GM06990 (cell line): ENCODE results near the gene ST8SIA4.

ENCODE experiments used
- DNase-seq: peaks from one replicate; pipeline ENCODE4 v3.0.0-alpha.2; 2011; ENCODE audit not compliant: insufficient read length; ENCODE audit errors: extremely low read depth
- H3K27me3 ChIP-seq: replicated peaks from 2 replicates; pipeline ENCODE4 v1.6.0; 2011; ENCODE audit warnings: low read length; ENCODE audit not compliant: control insufficient read depth, insufficient read depth
- H3K36me3 ChIP-seq: 2 replicates; pipeline ENCODE4 v1.5.1; 2011; ENCODE audit warnings: low read length; ENCODE audit not compliant: control insufficient read depth, insufficient read depth
- H3K4me3 ChIP-seq: replicated peaks from 2 replicates; pipeline ENCODE4 v1.5.1; 2011; ENCODE audit warnings: low read depth, mild to moderate bottlenecking, control low read depth, low read length
- CTCF ChIP-seq: IDR thresholded peaks from 2 replicates; pipeline ENCODE4 v1.5.1; 2011; ENCODE audit warnings: low read length, control low read depth, mild to moderate bottlenecking, inconsistent platforms; ENCODE audit not compliant: insufficient read depth, poor library complexity, severe bottlenecking

Gene ST8SIA4

GRCh38 chr5:100802208-100802607 lies 100.9 kb downstream of the ST8SIA4 start:
- Histone ChIP-seq H3K4me3 (no peak overlapping the region), H3K27me3 (no peaks in the 10 kb centered on the region), H3K36me3 (no peaks in the 10 kb centered on the region)
- TF ChIP-seq CTCF: no peak
- no peak for DNase-seq

GRCh38 chr5:100800562-100800961 lies 102.5 kb downstream of the ST8SIA4 start:
- no peaks in the 10 kb centered on the region for H3K27me3 ChIP-seq
- H3K4me3 ChIP-seq: no peak overlapping the region
- TF ChIP-seq CTCF: no peak
- DNase-seq: no peak
- no peaks in the 10 kb centered on the region for H3K36me3 ChIP-seq

- DNase-seq: no peak
- no peaks in the 10 kb centered on the region; the same call in 1 of the 2 replicates for H3K36me3 ChIP-seq
- H3K4me3 ChIP-seq: no peak overlapping the region
- H3K27me3 ChIP-seq: no peaks in the 10 kb centered on the region
- no peak for TF ChIP-seq CTCF
These were observed 103.9 kb downstream of the ST8SIA4 start for GRCh38 chr5:100799166-100799565.

GRCh38 chr5:100797861-100798260 lies 105.2 kb downstream of the ST8SIA4 start:
- DNase-seq: no peak
- TF ChIP-seq CTCF: no peak
- Histone ChIP-seq H3K36me3 (no peaks in the 10 kb centered on the region; the same call in none of the 2 replicates), H3K27me3 (no peaks in the 10 kb centered on the region), H3K4me3 (no peak overlapping the region)

GRCh38 chr5:100796851-100797250 lies 106.2 kb downstream of the ST8SIA4 start:
- no peaks in the 10 kb centered on the region; the same call in none of the 2 replicates for H3K36me3 ChIP-seq
- H3K27me3 ChIP-seq: no peaks in the 10 kb centered on the region
- no peak overlapping the region for H3K4me3 ChIP-seq
- no peak for TF ChIP-seq CTCF
- no peak for DNase-seq

GRCh38 chr5:100794844-100795243 lies 108.2 kb downstream of the ST8SIA4 start:
- Histone ChIP-seq H3K36me3 (no peaks in the 10 kb centered on the region; the same call in none of the 2 replicates), H3K27me3 (no peaks in the 10 kb centered on the region), H3K4me3 (no peak overlapping the region)
- no peak for TF ChIP-seq CTCF
- DNase-seq: no peak
